Cardiac muscle cell (in vitro differentiated cells and primary cell): ENCODE measurements around the gene ZNF48. TPM values are rescaled to one million over a fixed set of nuclear protein-coding genes. Genes with fewer than 3 reads are reported as not detected.

Source experiments
- DNase-seq, 2 donors: peaks; one replicate each; pipeline versions ENCODE4 v3.0.0 to v3.0.0-alpha.2; 2010 to 2017; ENCODE audit warnings: low read depth in 1 of 2, low spot score in 1 of 2
- H3K27ac ChIP-seq: fragments of 200-600 bp; sonication (generic); 2 replicates; pipeline ENCODE4 v1.5.1; 2016
- H3K27me3 ChIP-seq: fragments of 200-600 bp; sonication (generic); 2 replicates; pipeline ENCODE4 v1.6.0; 2016; ENCODE audit warnings: control low read depth
- H3K36me3 ChIP-seq: fragments of 200-600 bp; sonication (generic); 2 replicates; pipeline ENCODE4 v1.5.1; 2016; ENCODE audit warnings: control low read depth
- H3K4me1 ChIP-seq: fragments of 200-600 bp; sonication (generic); 2 replicates; pipeline ENCODE4 v1.8.1; 2017; ENCODE audit warnings: low read depth, mild to moderate bottlenecking, mixed run types
- H3K4me3 ChIP-seq: fragments of 200-600 bp; sonication (generic); 2 replicates; pipeline ENCODE4 v1.5.1; 2016; ENCODE audit warnings: mild to moderate bottlenecking
- H3K9me3 ChIP-seq: fragments of 200-600 bp; sonication (generic); 2 replicates; pipeline ENCODE4 v1.5.1; 2017; ENCODE audit warnings: low read depth, mild to moderate bottlenecking, control low read depth
- CTCF ChIP-seq: IDR thresholded peaks from 2 replicates; pipeline ENCODE4 v1.5.1; 2012; ENCODE audit warnings: low read depth, mild to moderate bottlenecking, low read length
- polyA plus RNA-seq: library from polyadenylated mRNA; unstranded; fragments of >200 nt; fragmentation: Nextera tagmentation; extraction: Ambion mirVana; gene quantifications from 2 replicates; pipeline ENCODE4 v1.2.1, GENCODE V29; 2016
- total RNA-seq: library from RNA; depleted of rRNA; stranded (reverse); fragments of >200 nt; gene quantifications from 2 replicates; pipeline ENCODE4 v1.2.3, GENCODE V29; 2016

ZNF48 gene
- total and polyA plus RNA-seq, 2 experiments from 2014 or later: 12.5 to 32.3 TPM

GRCh38 chr16:30409125-30410060 lies 14.2 kb downstream of the ZNF48 start:
- DNase-seq: peak; percentile 91 to 93
- Histone ChIP-seq H3K36me3 (peaks cover 3% of the 10 kb centered on the region), H3K27ac (peak overlapping the region; percentile 13), H3K9me3 (no peaks in the 10 kb centered on the region), H3K4me3 (no peak overlapping the region), H3K4me1 (no peaks in the 10 kb centered on the region), H3K27me3 (no peaks in the 10 kb centered on the region)
- TF ChIP-seq CTCF: peak; percentile 98

- no peaks in the 10 kb centered on the region for H3K4me1 ChIP-seq
- peaks cover 3% of the 10 kb centered on the region for H3K36me3 ChIP-seq
- no peak overlapping the region for H3K4me3 ChIP-seq
- no peaks in the 10 kb centered on the region for H3K27me3 ChIP-seq
- no peak overlapping the region for H3K27ac ChIP-seq
- DNase-seq: no peak
- H3K9me3 ChIP-seq: no peaks in the 10 kb centered on the region
- no peak for TF ChIP-seq CTCF
Measured at GRCh38 chr16:30413112-30413806, 18.0 kb downstream of the ZNF48 start.

- H3K27me3 ChIP-seq: no peaks in the 10 kb centered on the region
- no peak overlapping the region for H3K4me3 ChIP-seq
- no peaks in the 10 kb centered on the region for H3K4me1 ChIP-seq
- H3K9me3 ChIP-seq: no peaks in the 10 kb centered on the region
- no peak overlapping the region for H3K27ac ChIP-seq
- DNase-seq: no peak
- no peak for TF ChIP-seq CTCF
- H3K36me3 ChIP-seq: peaks cover 3% of the 10 kb centered on the region
Measured at GRCh38 chr16:30414159-30414558, 18.9 kb downstream of the ZNF48 start.

GRCh38 chr16:30416047-30416603 lies 20.9 kb downstream of the ZNF48 start:
- no peak for TF ChIP-seq CTCF
- no peak overlapping the region for H3K4me3 ChIP-seq
- no peak for DNase-seq
- H3K4me1 ChIP-seq: no peaks in the 10 kb centered on the region
- H3K36me3 ChIP-seq: peaks cover 3% of the 10 kb centered on the region
- no peaks in the 10 kb centered on the region for H3K27me3 ChIP-seq
- H3K9me3 ChIP-seq: no peaks in the 10 kb centered on the region
- H3K27ac ChIP-seq: no peak overlapping the region

- Histone ChIP-seq H3K4me3 (peak overlapping the region; percentile 38), H3K9me3 (no peaks in the 10 kb centered on the region), H3K27me3 (no peaks in the 10 kb centered on the region), H3K27ac (no peak overlapping the region), H3K36me3 (peaks cover 3% of the 10 kb centered on the region), H3K4me1 (no peaks in the 10 kb centered on the region)
- no peak for TF ChIP-seq CTCF
- peak in 1 of 2 donors; percentile 18 for DNase-seq
Measured at GRCh38 chr16:30416624-30417528, 21.7 kb downstream of the ZNF48 start.
